Measurements from ENCODE around the gene ACVR1. TPM values are rescaled to one million over a fixed set of nuclear protein-coding genes. Genes with fewer than 3 reads are reported as not detected.

ACVR1 gene
- total and polyA plus RNA-seq, 2 donors (not counting 3 experiments of a cell fraction or from before 2014, with no cell fraction given), result 24.8 to 33.6 TPM

GRCh38 chr2:157784823-157785175 lies 91.3 kb downstream of the ACVR1 start:
- ChIA-PET CTCF (interaction anchor here (1.0 to 1.7 kb wide), 4 partner anchors 9 to 92 kb away, joined by 3 to 6 read pairs (median 4); partner anchors contain the start of gene ACVR1), POLR2A (no interaction called here)
- no TSS peak for BruUV-seq (replicated peaks)
- no peak overlapping the region for H2AFZ ChIP-seq (ENCODE audit: low read depth, low read length)
- peak overlapping the region; percentile 46 for H3K4me2 ChIP-seq (ENCODE audit: insufficient read depth, low read length)
- peak; percentile 38 for DNase-seq (ENCODE audit: low read depth, low spot score)
- H3K27me3 ChIP-seq (ENCODE audit: control insufficient read depth in 2 of 2, insufficient read depth in 2 of 2, low read length in 2 of 2), result no peaks in the 10 kb centered on the region
- FAIRE-seq, result no peak
- no peaks in the 10 kb centered on the region for H3K79me2 ChIP-seq (ENCODE audit: control insufficient read depth, insufficient read depth, low read length)
- intact Hi-C loops (cut with micrococcal nuclease), result loop anchor here (1.0 to 10.0 kb wide), 4 partner anchors 46 to 670 kb away; partner anchors contain the start of genes ACVR1, CCDC148 and PKP4
- no peaks in the 10 kb centered on the region for H3K9me1 ChIP-seq (replicated peaks; ENCODE audit: control insufficient read depth, extremely low read depth, insufficient read depth, low read length)
- H3K4me3 ChIP-seq (replicated peaks in 1 of 3; ENCODE audit: insufficient read depth in 1 of 3, low read depth in 1 of 3, low read length in 3 of 3), result no peak overlapping the region
- no peak for TF ChIP-seq MYC (IDR thresholded peaks at IDR 0.05; ENCODE audit: low read depth, low read length)
- TF ChIP-seq CTCF (IDR thresholded peaks at IDR 0.05; ENCODE audit: extremely low read depth in 1 of 2, insufficient read depth in 1 of 2, low read depth in 1 of 2, low read length in 2 of 2), result no peak
- TF ChIP-seq JUN (IDR thresholded peaks at IDR 0.05; ENCODE audit: borderline replicate concordance, insufficient read depth, insufficient read length, low read depth), result no peak
- TF ChIP-seq GATA2 (IDR thresholded peaks at IDR 0.05; ENCODE audit: insufficient read depth, insufficient read length, low read depth, low read length), result no peak
- no peak for TF ChIP-seq POLR2AphosphoS5 (IDR thresholded peaks at IDR 0.05; ENCODE audit: insufficient read depth, low read depth, low read length)
- TF ChIP-seq MAX (IDR thresholded peaks at IDR 0.05; ENCODE audit: insufficient read depth, insufficient read length), result no peak
- TF ChIP-seq EZH2 (IDR thresholded peaks at IDR 0.05; ENCODE audit: borderline replicate concordance, low read depth, low read length, severe bottlenecking), result no peak
- no peak for TF ChIP-seq POLR2A (IDR thresholded peaks at IDR 0.05; ENCODE audit: low read depth, low read length)
- TF ChIP-seq FOS (IDR thresholded peaks at IDR 0.05; ENCODE audit: borderline replicate concordance, insufficient read depth, low read length), result no peak
- H3K4me1 ChIP-seq (ENCODE audit: control insufficient read depth, extremely low read depth, insufficient read depth, low read length), result peaks cover 41% of the 10 kb centered on the region
- H4K20me1 ChIP-seq (replicated peaks; ENCODE audit: control insufficient read depth, extremely low read depth, insufficient read depth, low read length), result no peaks in the 10 kb centered on the region
- peak overlapping the region; percentile 44 for H3K27ac ChIP-seq (ENCODE audit: insufficient read depth, low read depth, low read length)
- H3K36me3 ChIP-seq (ENCODE audit: control insufficient read depth in 2 of 2, extremely low read depth in 1 of 2, insufficient read depth in 2 of 2, low read length in 2 of 2), result peaks cover 0 to 2% of the 10 kb centered on the region in 2 experiments
- H3K9me3 ChIP-seq (replicated peaks; ENCODE audit: control insufficient read depth, insufficient read depth, low read length), result no peaks in the 10 kb centered on the region
- H3K9ac ChIP-seq (replicated peaks; ENCODE audit: extremely low read depth, insufficient read depth, low read length), result peak overlapping the region; percentile 13
- dilution Hi-C loops (cut with MboI; ENCODE audit: extremely low pct_ligation_motif_present, low sequenced_read_pairs), result loop anchor here (25.0 kb wide), 1 partner anchor 228 kb away; no protein-coding TSS in a partner anchor

Measured in endothelial cell of umbilical vein (primary cell).